T follicular helper cell (primary cell): Measurements from ENCODE around the gene LTBR.

Experiments used
- DNase-seq: peaks from one replicate; pipeline ENCODE4 v3.0.0-alpha.2; 2020; ENCODE audit warnings: low read depth

Gene LTBR

GRCh38 chr12:6346942-6347341, 37.0 kb upstream of the LTBR start:
- DNase-seq = no peak

GRCh38 chr12:6347367-6348338, 36.3 kb upstream of the LTBR start:
- DNase-seq = no peak

GRCh38 chr12:6351622-6352021, 32.3 kb upstream of the LTBR start:
- DNase-seq = no peak

GRCh38 chr12:6352193-6353173, 31.5 kb upstream of the LTBR start:
- DNase-seq = no peak

GRCh38 chr12:6354495-6355393, 29.2 kb upstream of the LTBR start:
- DNase-seq = no peak

- no peak for DNase-seq
These were observed 28.2 kb upstream of the LTBR start for GRCh38 chr12:6355491-6356373.

- DNase-seq = no peak
These were observed 27.6 kb upstream of the LTBR start for GRCh38 chr12:6356374-6356820.

GRCh38 chr12:6358881-6359280, 25.1 kb upstream of the LTBR start:
- no peak for DNase-seq

- DNase-seq = no peak
These were observed 23.8 kb upstream of the LTBR start for GRCh38 chr12:6360080-6360571.

GRCh38 chr12:6360578-6361490, 23.1 kb upstream of the LTBR start:
- DNase-seq = no peak

GRCh38 chr12:6361834-6362233, 22.1 kb upstream of the LTBR start:
- DNase-seq = no peak

- no peak for DNase-seq
These were observed 21.6 kb upstream of the LTBR start for GRCh38 chr12:6362403-6362802.

GRCh38 chr12:6363010-6363329, 21.0 kb upstream of the LTBR start:
- no peak for DNase-seq

GRCh38 chr12:6363330-6364043, 20.5 kb upstream of the LTBR start:
- peak; percentile 61 for DNase-seq

GRCh38 chr12:6364044-6364374, 20.0 kb upstream of the LTBR start:
- DNase-seq = no peak

- DNase-seq = no peak
These were observed 16.6 kb upstream of the LTBR start for GRCh38 chr12:6367065-6367968.
